Activated CD4-positive, alpha-beta T cell treated with anti-CD3 and anti-CD28 coated beads, Interleukin-2, amount 50 U/mL, for 16 hours (primary cell): ENCODE results near the gene CACNB4.
"Not testable (repeated sequence)": the region's sequence is repeated elsewhere in the genome, so short reads cannot be mapped to it uniquely, and the experiment has no call there.

Experiments used
- DNase-seq: peaks from one replicate; pipeline ENCODE4 v3.0.0-alpha.2; 2020

The CACNB4 gene

GRCh38 chr2:151891566-151892194 is 207.2 kb downstream of the CACNB4 start:
- no peak for DNase-seq

DNA sequence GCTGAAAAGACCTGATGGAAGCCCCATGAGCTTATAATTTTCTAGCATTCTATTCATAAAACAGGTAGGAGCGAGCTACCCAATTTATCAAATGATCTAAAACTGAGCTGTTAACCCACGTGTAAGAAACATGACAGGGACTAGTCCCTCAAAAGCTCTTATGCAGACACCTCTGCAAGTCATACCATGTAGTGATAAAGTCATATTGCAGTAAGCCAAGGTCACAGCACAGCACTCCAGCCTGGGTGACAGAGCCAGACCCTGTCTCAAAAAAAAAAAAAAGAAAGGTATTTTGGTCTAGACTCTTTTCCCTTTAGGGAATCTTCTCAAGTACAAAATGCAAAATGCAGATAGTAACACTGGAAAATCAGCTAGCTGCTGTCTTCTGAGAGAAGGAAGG is 211.7 kb downstream of the CACNB4 start:
- DNase-seq = no peak

DNA sequence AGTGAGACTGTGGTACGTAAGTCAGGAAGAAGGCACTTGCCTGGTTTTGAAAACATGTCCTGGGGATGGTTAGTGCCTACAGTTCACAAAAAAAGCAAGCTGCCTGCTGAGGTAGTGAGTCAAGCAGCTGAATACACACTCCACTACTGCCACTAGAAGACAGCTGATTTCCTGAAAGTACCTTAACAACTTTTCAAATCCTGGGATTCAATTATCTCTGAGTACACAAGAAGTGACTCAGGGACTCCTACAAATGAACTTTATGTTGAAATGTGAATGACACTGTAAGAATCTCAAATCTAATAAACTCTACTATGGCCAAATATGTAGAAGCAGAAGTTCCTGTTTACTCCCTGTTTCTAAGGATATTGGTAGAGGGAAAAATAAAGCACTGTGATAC is 212.6 kb downstream of the CACNB4 start:
- DNase-seq = no peak

DNA sequence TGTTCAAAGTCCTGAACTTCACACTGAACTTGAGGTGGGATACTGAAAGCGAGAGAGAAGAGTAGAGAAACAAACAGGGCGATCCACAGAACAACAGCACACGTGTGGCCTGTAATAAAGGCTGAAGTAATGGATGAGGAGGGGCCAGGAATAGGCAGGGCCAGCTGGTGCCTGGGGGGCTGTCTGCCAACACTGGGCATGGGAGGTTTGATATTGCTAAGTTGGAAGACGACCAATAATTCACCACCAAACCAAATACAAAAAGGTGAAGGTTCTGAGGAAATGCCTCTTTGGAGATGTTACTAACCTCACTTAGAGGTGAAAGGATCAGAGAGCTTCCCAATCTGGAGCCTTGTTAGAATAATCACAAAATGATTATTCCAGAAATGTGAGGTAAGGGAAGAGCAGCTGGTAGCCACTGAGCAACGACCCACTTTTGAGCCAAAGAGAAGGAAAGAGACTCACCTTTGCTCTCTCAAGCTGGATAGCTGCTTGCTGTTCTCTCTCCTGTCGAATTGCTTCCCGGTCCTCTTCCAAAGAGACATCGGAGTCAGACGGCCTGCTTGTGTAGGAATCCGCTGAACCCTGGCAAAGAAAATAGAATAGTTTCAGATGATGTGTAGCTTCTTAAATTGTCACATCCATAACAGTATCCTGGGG is 215.9 kb downstream of the CACNB4 start:
- DNase-seq = no peak

DNA sequence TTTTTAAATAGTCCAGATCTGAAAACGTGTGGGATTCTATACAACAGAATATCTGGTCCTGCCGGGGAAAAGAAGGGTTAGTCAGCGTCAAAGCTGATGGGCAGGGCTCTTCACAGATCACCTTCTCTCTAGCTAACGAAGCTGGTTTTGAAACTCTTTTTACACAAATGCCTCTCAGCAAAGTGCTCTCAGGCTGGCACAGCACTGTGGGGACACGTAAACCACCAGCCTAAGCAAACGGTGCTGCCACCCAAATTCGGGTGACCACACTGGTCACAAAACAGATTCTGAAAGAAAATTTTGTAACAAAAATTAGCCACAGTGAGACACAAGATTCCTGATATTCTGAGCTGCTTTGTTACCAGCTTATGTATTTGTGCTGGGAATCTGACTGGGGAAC is 217.5 kb downstream of the CACNB4 start:
- DNase-seq = no peak

GRCh38 chr2:151880586-151880985 is 218.3 kb downstream of the CACNB4 start:
- DNase-seq = no peak

GRCh38 chr2:151878655-151879563 is 219.9 kb downstream of the CACNB4 start:
- DNase-seq = peak; percentile 63

- DNase-seq = no peak
Measured at GRCh38 chr2:151878204-151878603, 220.6 kb downstream of the CACNB4 start.

DNA sequence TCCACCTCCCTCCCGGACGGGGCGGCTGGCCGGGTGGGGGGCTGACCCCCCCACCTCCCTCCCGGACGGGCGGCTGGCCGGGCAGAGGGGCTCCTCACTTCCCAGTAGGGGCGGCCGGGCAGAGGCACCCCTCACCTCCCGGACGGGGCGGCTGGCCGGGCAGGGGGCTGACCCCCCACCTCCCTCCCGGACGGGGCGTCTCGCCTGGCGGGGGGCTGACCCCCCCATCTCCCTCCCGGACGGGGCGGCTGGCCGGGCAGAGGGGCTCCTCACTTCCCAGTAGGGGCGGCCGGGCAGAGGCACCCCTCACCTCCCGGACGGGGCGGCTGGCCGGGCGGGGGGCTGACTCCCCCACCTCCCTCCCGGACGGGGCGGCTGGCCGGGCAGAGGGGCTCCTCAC is 223.2 kb downstream of the CACNB4 start:
- DNase-seq = not testable (repeated sequence)

GRCh38 chr2:151872463-151872862 is 226.4 kb downstream of the CACNB4 start:
- no peak for DNase-seq

- no peak for DNase-seq
Measured at GRCh38 chr2:151869291-151869690, 229.6 kb downstream of the CACNB4 start.

- DNase-seq = no peak
Measured at GRCh38 chr2:151862700-151863099, 236.1 kb downstream of the CACNB4 start.

GRCh38 chr2:151861174-151861573 is 237.7 kb downstream of the CACNB4 start:
- no peak for DNase-seq

- no peak for DNase-seq
Measured at GRCh38 chr2:151860613-151861146, 238.2 kb downstream of the CACNB4 start.

- no peak for DNase-seq
Measured at GRCh38 chr2:151860210-151860609, 238.6 kb downstream of the CACNB4 start.

DNA sequence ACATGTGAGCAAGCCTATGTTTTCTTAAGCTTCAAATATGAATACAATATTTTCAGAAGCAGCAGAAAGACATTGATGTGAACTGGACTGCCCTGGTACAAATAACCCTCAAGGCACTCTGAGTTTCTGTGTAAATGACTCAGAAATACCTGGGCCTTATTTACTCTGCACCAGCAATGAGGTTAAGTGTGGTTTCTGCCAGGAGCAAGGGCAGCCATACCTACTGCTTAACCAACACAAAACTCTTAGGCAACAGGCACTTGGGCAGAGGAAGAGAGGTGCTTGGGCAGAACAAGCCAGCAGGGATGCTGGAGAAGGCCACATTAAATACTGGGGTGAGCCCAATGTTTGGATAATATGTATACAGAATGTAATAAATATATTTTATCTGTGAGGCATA is 241.2 kb downstream of the CACNB4 start:
- DNase-seq = no peak

GRCh38 chr2:151855111-151855510 is 243.7 kb downstream of the CACNB4 start:
- no peak for DNase-seq

DNA sequence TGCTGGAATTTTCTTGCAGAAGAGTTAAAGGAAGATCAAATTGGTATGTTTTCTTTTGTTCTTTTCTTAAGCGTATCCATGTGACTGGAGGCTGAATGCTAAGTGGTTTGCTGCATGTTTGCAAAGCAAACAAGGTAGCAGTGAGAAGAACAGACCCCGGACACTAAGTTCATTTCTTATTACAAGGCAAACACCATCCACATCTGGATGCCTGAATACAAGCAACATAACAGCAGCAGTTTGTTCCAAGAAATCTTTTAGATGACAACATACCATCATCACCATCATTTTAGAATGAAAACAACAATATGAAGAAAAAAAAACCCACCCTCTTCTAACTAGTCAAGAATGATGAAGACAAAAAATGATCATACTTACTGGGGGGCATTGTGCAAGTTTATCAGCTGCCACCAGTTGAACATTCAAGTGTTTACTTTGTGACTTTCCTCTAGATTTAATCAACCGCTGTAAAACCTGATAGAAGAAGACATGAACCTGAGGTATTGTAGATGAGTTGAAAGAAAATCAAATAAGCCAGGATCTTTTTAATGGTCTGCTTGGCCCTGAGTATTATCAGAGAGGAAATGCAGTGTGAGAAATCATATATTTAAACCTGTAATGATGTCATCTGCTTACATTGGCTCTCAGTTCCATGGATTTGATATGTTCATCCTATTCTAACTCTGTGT is 245.6 kb downstream of the CACNB4 start:
- DNase-seq = no peak

GRCh38 chr2:151852260-151853069 is 246.4 kb downstream of the CACNB4 start:
- no peak for DNase-seq

- no peak for DNase-seq
Measured at GRCh38 chr2:151851761-151852160, 247.1 kb downstream of the CACNB4 start.

DNA sequence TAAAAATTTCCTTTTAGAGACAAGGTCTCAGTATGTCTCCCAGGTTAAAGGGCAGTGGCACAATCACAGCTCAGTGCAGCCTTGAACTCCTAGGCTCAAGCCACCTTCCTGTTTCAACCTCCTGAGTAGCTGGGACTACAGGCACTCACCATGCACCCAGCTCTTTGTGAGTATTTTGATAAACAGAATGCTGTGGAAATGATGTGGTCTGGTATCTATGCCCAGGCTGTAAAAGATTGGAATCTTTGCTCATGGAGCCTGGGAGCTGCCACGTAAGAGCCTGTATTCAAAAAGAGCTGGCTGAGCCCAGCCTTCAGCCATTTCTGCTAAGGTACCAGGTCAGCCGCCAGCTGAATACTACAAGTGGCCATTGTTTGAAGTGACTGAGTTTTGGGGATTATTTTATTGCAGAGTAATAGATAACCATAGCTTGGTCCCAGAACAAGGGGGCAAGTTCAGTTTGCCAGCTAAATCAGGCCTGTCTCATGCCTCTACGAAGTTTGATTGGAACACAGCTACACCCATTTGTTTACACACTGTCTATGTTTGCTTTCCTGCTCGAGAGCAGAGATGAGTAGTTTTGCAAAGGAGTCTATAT is 249.3 kb downstream of the CACNB4 start:
- no peak for DNase-seq

DNA sequence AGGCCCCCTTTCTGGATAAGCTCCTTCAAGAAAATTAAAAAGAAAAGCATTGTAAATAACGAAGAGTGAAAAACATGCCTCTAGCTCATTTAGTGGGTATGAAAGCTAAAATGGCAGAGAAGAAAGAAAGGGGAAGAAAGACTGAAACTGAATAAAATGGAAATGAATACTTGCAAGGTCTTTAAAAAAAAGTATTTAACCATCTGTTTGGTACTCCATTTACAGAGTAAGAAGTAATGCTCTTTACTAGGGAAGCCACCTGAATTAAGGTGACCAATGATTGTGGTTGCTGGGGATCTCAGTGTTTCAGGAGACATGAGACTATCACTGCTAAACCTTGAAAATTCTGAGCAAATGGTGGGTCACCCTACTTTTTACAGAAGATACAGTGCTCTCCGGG is 253.0 kb downstream of the CACNB4 start:
- no peak for DNase-seq
